Endothelial cell of umbilical vein (primary cell): ENCODE results near the gene ZFP1.

Source experiments
- CTCF ChIP-seq, 2 donors: IDR thresholded peaks; 1 replicate in 1 of 2; 2 replicates in 1 of 2; pipeline ENCODE4 v1.5.1; 2011; ENCODE audit warnings: low read length in 2 of 2, mild to moderate bottlenecking in 2 of 2, moderate library complexity in 2 of 2, control low read depth in 1 of 2, inconsistent platforms in 1 of 2, low read depth in 1 of 2; ENCODE audit not compliant: insufficient read depth in 1 of 2; ENCODE audit errors: extremely low read depth in 1 of 2
- FOS ChIP-seq: IDR thresholded peaks from 2 replicates; pipeline ENCODE4 v1.6.1; 2011; ENCODE audit warnings: mild to moderate bottlenecking, low read length, moderate library complexity, borderline replicate concordance; ENCODE audit not compliant: insufficient read depth
- JUN ChIP-seq: IDR thresholded peaks from 2 replicates; pipeline ENCODE4 v1.6.1; 2011; ENCODE audit warnings: borderline replicate concordance, low read depth; ENCODE audit not compliant: insufficient read length, insufficient read depth
- MAX ChIP-seq: IDR thresholded peaks from 2 replicates; pipeline ENCODE4 v1.6.1; 2011; ENCODE audit not compliant: insufficient read depth, insufficient read length
- POLR2A ChIP-seq: IDR thresholded peaks from 2 replicates; pipeline ENCODE4 v1.6.1; 2012; ENCODE audit warnings: low read depth, mild to moderate bottlenecking, control low read depth, low read length
- POLR2AphosphoS5 ChIP-seq: IDR thresholded peaks from 2 replicates; pipeline ENCODE4 v1.6.1; 2012; ENCODE audit warnings: low read depth, mild to moderate bottlenecking, control low read depth, low read length, moderate library complexity; ENCODE audit not compliant: insufficient read depth

- TF ChIP-seq CTCF (IDR thresholded peaks at IDR 0.05; ENCODE audit: extremely low read depth in 1 of 2, insufficient read depth in 1 of 2, low read depth in 1 of 2, low read length in 2 of 2): no peak
- TF ChIP-seq POLR2A: no peak
- TF ChIP-seq MAX: no peak
- no peak for TF ChIP-seq JUN
- no peak for TF ChIP-seq POLR2AphosphoS5
- no peak for TF ChIP-seq FOS
Measured at GRCh38 chr16:75116911-75117245, 31.4 kb upstream of the ZFP1 start.
